ENCODE data around the gene MGRN1.

Gene MGRN1

GRCh38 chr16:4656695-4657686 is 32.4 kb downstream of the MGRN1 start:
- H3K27ac ChIP-seq (replicated peaks): no peak overlapping the region
- no peaks in the 10 kb centered on the region for H3K27me3 ChIP-seq (ENCODE audit: insufficient read depth, poor library complexity, severe bottlenecking)
- TF ChIP-seq POLR2AphosphoS5 (IDR thresholded peaks at IDR 0.05; ENCODE audit: low read depth) (no peak), GABPA (IDR thresholded peaks at IDR 0.05; ENCODE audit: low read depth) (no peak), SPI1 (IDR thresholded peaks at IDR 0.05; ENCODE audit: borderline replicate concordance, low read depth) (no peak), CTCF (IDR thresholded peaks at IDR 0.05; ENCODE audit: insufficient read depth, low read length) (no peak)
- TF ChIP-seq, protein P1, sequence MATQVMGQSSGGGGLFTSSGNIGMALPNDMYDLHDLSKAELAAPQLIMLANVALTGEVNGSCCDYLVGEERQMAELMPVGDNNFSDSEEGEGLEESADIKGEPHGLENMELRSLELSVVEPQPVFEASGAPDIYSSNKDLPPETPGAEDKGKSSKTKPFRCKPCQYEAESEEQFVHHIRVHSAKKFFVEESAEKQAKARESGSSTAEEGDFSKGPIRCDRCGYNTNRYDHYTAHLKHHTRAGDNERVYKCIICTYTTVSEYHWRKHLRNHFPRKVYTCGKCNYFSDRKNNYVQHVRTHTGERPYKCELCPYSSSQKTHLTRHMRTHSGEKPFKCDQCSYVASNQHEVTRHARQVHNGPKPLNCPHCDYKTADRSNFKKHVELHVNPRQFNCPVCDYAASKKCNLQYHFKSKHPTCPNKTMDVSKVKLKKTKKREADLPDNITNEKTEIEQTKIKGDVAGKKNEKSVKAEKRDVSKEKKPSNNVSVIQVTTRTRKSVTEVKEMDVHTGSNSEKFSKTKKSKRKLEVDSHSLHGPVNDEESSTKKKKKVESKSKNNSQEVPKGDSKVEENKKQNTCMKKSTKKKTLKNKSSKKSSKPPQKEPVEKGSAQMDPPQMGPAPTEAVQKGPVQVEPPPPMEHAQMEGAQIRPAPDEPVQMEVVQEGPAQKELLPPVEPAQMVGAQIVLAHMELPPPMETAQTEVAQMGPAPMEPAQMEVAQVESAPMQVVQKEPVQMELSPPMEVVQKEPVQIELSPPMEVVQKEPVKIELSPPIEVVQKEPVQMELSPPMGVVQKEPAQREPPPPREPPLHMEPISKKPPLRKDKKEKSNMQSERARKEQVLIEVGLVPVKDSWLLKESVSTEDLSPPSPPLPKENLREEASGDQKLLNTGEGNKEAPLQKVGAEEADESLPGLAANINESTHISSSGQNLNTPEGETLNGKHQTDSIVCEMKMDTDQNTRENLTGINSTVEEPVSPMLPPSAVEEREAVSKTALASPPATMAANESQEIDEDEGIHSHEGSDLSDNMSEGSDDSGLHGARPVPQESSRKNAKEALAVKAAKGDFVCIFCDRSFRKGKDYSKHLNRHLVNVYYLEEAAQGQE (IDR thresholded peaks at IDR 0.05; ENCODE audit: insufficient replicate concordance, low read depth): no peak
- no peak for DNase-seq (ENCODE audit: low read depth in 1 of 2, low spot score in 1 of 2)
- no peak overlapping the region for H3K4me3 ChIP-seq (replicated peaks; ENCODE audit: insufficient read depth, low read length)

DNA sequence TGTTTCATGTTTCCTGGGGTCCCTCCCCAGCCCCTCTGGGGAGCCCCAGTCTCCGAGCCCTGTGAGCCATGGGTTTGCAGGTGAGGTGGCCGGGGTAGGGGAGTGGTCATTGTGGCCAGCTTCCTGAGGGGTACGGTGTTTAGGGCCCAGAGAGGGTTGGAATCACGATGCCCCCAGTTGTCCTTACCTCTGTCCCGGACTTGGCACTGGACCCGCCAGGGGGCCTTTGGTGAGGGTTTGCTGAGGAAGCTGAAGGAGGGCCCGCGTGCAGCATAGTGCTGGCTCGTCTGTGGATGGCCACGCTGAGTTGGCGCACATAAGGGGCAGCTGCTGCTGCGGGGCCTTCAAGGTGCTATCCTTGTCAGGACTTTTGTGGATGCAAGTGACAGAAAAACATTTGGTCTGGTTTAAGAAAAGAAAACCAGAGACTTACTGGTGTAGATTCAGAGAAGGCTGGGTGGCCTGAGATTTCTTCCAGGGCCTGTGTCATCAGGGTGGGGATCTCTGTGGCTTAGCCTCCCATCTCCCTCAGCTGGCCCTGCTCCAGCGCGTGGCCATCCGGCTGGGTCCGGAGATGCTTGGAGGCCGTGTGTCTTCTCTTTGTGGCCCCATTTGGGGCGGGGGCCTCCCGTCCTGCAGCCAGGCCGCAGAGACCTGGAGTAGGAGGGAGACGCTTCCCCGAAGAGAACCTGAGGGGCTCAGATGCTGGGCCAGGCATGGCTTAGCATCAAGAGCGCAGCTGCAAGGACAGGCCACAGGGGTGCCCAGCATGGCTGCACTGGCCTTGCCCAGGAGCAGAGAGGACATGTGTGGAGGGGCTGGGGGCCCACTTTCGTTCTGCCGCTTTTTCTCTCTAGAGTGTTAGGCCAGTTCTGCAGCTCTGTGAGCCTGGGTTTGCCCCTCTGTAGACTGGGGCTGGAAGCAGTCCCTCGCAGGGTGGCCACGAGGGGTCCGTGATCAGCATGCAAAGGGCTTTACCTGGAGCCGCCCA is 35.0 kb downstream of the MGRN1 start:
- Histone ChIP-seq H3K4me3 (replicated peaks; ENCODE audit: insufficient read depth, low read length) (no peak overlapping the region), H3K27ac (replicated peaks) (no peak overlapping the region), H3K27me3 (ENCODE audit: insufficient read depth, poor library complexity, severe bottlenecking) (no peaks in the 10 kb centered on the region)
- TF ChIP-seq, protein P1 (IDR thresholded peaks at IDR 0.05; ENCODE audit: insufficient replicate concordance, low read depth): no peak
- TF ChIP-seq POLR2AphosphoS5 (IDR thresholded peaks at IDR 0.05; ENCODE audit: low read depth): no peak
- DNase-seq (ENCODE audit: low read depth in 1 of 2, low spot score in 1 of 2): no peak

DNA sequence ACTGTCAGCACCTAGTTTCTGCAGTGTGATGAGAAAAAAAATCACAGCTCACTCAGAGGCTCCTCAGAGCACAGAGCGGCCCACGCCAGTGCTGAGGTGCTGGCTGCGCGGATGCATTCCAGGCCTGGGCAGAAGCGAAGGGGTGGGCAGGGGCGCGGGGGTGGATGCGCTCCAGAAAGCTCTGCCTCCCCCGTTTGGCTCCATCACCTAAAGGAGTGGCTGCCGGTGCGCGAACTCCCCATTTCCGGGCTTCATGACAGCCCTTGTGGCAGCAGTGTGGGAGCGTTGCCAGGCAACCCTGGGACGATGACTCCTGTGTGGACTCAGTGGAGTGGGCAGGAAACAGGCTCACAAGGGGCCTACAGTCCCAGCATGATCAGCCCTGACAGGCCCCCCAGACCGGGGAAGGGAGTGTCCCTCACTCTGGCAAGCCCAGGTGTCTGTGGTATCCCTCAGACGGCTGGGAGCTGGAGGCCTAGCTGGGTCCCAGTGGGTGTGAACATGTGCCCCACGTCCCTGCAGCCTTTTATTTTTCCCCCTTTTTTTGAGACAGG is 35.9 kb downstream of the MGRN1 start:
- Histone ChIP-seq H3K27ac (replicated peaks) (peak overlapping the region; percentile 95), H3K4me3 (replicated peaks; ENCODE audit: insufficient read depth, low read length) (no peak overlapping the region), H3K27me3 (ENCODE audit: insufficient read depth, poor library complexity, severe bottlenecking) (no peaks in the 10 kb centered on the region)
- no peak for TF ChIP-seq GABPA (IDR thresholded peaks at IDR 0.05; ENCODE audit: low read depth)
- no peak for TF ChIP-seq POLR2AphosphoS5 (IDR thresholded peaks at IDR 0.05; ENCODE audit: low read depth)
- no peak for TF ChIP-seq CTCF (IDR thresholded peaks at IDR 0.05; ENCODE audit: insufficient read depth, low read length)
- TF ChIP-seq SPI1 (IDR thresholded peaks at IDR 0.05; ENCODE audit: borderline replicate concordance, low read depth): no peak
- TF ChIP-seq, protein P1 (IDR thresholded peaks at IDR 0.05; ENCODE audit: insufficient replicate concordance, low read depth): no peak
- DNase-seq (ENCODE audit: low read depth in 1 of 2, low spot score in 1 of 2): no peak
